A673 (cell line): ENCODE data around the gene HOXC10.

Experiments
- CTCF ChIP-seq: fragments of 300-800, 200-600 bp; sonication (generic); conservative IDR thresholded peaks from 2 replicates; pipeline ENCODE4 v1.5.1; 2017; ENCODE audit warnings: low read depth, mild to moderate bottlenecking, antibody characterized with exemption, low read length, moderate library complexity, mixed read lengths
- EZH2 ChIP-seq: fragments of 200-600 bp; sonication (generic); IDR thresholded peaks from 2 replicates; pipeline ENCODE4 v1.6.1; 2017; ENCODE audit warnings: borderline replicate concordance, low read depth, mild to moderate bottlenecking, mixed read lengths, antibody characterized with exemption, low read length; ENCODE audit not compliant: poor library complexity, severe bottlenecking

GRCh38 chr12:53952871-53953734 is 31.8 kb upstream of the HOXC10 start:
- TF ChIP-seq CTCF = no peak
- TF ChIP-seq EZH2 = no peak
